Thyroid gland (tissue), 4 donors: Measurements from ENCODE around the gene MAMLD1.

ENCODE experiments used
- POLR2A ChIP-seq, 2 donors: fragments of 450-650 bp; IDR thresholded peaks; one replicate each; pipeline ENCODE4 v1.6.1; 2017; ENCODE audit warnings: antibody characterized with exemption in 2 of 2, mild to moderate bottlenecking in 2 of 2, moderate library complexity in 1 of 2
- TF ChIP-seq, protein P1 (sequence below), 6 experiments: fragments of 200-600 bp in 3 of 6; fragments of 450-650 bp in 3 of 6; sonication (generic) in 3 of 6; IDR thresholded peaks; one replicate each; pipeline ENCODE4 v1.5.1; 2016 to 2019; ENCODE audit warnings: antibody characterized with exemption in 6 of 6, mild to moderate bottlenecking in 2 of 6, inconsistent platforms in 1 of 6, moderate library complexity in 1 of 6

GRCh38 chrX:150509703-150510102 lies 146.6 kb downstream of the MAMLD1 start:
- TF ChIP-seq, protein P1, sequence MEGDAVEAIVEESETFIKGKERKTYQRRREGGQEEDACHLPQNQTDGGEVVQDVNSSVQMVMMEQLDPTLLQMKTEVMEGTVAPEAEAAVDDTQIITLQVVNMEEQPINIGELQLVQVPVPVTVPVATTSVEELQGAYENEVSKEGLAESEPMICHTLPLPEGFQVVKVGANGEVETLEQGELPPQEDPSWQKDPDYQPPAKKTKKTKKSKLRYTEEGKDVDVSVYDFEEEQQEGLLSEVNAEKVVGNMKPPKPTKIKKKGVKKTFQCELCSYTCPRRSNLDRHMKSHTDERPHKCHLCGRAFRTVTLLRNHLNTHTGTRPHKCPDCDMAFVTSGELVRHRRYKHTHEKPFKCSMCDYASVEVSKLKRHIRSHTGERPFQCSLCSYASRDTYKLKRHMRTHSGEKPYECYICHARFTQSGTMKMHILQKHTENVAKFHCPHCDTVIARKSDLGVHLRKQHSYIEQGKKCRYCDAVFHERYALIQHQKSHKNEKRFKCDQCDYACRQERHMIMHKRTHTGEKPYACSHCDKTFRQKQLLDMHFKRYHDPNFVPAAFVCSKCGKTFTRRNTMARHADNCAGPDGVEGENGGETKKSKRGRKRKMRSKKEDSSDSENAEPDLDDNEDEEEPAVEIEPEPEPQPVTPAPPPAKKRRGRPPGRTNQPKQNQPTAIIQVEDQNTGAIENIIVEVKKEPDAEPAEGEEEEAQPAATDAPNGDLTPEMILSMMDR (IDR thresholded peaks at IDR 0.05), result no peak
- TF ChIP-seq POLR2A (IDR thresholded peaks at IDR 0.05), result no peak
